Measurements from ENCODE around the gene TMEM255B.

TMEM255B gene

DNA sequence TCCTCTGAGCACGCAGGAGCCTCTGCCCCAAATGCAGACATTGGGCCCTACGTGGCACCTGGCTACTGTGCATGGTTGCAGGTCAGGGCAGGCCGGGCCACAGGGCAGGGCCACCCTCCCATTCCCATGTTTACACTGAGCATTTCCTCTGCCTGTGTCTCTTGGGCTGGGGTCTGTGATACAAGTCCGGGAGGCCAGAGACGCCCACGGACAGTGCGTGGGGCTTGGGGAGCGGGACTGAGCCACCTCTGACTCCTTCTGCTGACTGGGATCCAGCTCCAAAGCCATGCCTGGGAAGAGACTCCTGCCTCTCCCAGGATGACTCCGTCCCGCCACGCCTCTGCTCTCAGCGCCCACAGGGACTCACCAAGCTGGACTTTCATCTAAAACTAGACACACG, 86.0 kb downstream of the TMEM255B start:
- Histone ChIP-seq H3K36me3 (ENCODE audit: insufficient read depth, low read length) (no peaks in the 10 kb centered on the region), H3K9me3 (ENCODE audit: control insufficient read depth, insufficient read depth, low read length) (no peaks in the 10 kb centered on the region), H3K9ac (ENCODE audit: low read depth, low read length) (no peak overlapping the region), H3K4me1 (ENCODE audit: insufficient read depth, low read length) (peaks cover 7% of the 10 kb centered on the region)

DNA sequence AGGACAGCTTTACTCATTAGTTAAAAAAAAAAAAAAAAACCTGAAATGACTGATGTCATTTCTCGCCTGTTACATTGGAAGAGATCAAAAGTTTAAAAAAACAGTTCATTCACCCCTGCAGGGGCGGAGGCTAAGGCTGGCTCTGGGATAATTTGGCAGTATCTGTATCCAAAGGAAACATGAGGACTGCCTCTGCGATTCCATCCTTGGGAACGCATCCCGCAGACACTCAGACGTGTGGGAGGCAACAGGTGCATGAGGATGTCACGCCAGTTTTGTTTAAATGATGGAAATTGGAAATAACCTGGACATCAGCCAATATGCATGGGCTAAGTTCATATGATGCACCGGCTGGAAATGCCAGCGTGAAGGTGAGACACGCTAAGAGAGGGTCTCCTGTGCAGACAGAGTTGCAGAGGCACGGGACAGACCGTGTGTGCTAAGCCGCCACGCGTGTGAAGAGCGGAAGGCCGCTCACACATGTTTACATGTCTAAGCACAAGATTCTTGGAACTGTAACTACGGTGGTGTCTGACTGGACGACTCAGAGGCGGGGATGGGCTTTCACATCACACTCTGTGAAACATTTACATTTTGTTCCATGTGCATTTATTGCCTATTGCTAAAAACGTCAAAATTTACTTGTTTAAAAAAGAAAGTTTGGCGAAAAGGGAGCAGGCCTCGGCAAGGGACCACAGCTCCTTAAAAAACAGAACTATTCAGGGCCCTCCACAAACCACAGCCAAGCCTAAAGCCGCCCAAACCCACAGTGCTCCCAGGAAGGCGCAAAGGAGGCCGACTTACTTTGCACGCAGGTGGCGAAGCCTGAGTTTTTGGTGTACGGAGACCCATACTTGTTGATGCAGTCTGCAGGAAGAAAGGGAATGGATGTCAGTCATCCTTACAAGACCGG, 87.0 kb downstream of the TMEM255B start:
- no peaks in the 10 kb centered on the region for H3K9me3 ChIP-seq (ENCODE audit: control insufficient read depth, insufficient read depth, low read length)
- H3K36me3 ChIP-seq (ENCODE audit: insufficient read depth, low read length) = no peaks in the 10 kb centered on the region
- no peak overlapping the region for H3K9ac ChIP-seq (ENCODE audit: low read depth, low read length)
- H3K4me1 ChIP-seq (ENCODE audit: insufficient read depth, low read length) = peaks cover 7% of the 10 kb centered on the region

DNA sequence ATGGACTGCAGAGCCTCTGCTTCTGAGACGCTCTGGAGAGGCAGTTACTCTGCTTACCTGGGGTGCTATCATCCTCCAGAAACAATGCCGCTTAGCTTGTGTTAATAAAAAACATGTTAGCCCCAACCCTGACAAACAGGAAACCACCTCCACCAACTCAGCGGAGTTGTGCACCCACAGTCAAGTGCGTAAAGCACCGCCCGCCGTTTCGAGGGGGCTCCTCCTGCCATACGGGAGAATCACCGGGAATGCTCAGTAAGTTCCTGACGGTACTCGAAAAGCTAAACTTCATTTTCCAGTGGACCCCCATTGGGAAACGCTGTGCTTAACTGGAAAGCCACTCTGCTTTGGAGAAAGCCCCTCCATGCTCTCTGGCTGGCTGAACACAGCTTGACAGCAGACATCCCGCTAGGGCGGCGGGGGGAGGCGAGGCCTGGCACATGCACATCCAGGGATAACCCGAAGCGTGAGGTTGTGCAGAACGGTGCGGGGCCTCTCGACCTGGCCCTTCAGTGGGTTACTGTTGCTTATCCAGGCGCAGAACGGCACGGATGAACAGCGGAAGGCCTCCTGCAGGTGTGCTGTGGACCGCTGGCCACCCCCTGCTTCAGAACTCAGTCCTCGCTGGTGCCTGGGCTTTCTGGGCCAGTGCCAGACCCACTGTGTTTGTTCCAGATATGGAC, 87.8 kb downstream of the TMEM255B start:
- H3K9me3 ChIP-seq (ENCODE audit: control insufficient read depth, insufficient read depth, low read length) = no peaks in the 10 kb centered on the region
- no peaks in the 10 kb centered on the region for H3K36me3 ChIP-seq (ENCODE audit: insufficient read depth, low read length)
- peaks cover 7% of the 10 kb centered on the region for H3K4me1 ChIP-seq (ENCODE audit: insufficient read depth, low read length)

DNA sequence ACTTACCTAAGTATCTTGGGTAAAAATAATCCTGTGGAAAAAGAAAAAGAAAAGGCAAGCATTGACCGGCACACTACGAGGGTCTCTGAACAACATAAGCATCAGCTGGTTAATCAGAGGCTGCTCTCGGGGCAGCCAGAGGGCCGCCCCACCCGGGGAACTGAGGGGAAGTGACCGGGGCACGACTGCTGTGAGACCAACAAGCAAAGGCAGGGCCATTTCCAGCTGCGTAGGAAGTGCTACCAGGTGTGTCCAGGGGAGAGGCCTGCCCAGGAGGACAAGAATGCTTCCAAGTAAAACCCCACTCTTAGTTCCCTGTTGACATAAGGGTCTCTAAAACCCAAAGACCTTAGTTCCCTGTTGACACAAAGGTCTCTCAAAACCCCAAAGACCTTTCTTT, 89.0 kb downstream of the TMEM255B start:
- H3K9ac ChIP-seq (ENCODE audit: low read depth, low read length) = no peak overlapping the region
- no peaks in the 10 kb centered on the region for H3K36me3 ChIP-seq (ENCODE audit: insufficient read depth, low read length)
- no peaks in the 10 kb centered on the region for H3K9me3 ChIP-seq (ENCODE audit: control insufficient read depth, insufficient read depth, low read length)
- H3K4me1 ChIP-seq (ENCODE audit: insufficient read depth, low read length) = peaks cover 7% of the 10 kb centered on the region

More for the DNA sequence above, 87.8 kb downstream of the TMEM255B start:
- no peak overlapping the region for H3K9ac ChIP-seq (ENCODE audit: low read depth, low read length)

DNA sequence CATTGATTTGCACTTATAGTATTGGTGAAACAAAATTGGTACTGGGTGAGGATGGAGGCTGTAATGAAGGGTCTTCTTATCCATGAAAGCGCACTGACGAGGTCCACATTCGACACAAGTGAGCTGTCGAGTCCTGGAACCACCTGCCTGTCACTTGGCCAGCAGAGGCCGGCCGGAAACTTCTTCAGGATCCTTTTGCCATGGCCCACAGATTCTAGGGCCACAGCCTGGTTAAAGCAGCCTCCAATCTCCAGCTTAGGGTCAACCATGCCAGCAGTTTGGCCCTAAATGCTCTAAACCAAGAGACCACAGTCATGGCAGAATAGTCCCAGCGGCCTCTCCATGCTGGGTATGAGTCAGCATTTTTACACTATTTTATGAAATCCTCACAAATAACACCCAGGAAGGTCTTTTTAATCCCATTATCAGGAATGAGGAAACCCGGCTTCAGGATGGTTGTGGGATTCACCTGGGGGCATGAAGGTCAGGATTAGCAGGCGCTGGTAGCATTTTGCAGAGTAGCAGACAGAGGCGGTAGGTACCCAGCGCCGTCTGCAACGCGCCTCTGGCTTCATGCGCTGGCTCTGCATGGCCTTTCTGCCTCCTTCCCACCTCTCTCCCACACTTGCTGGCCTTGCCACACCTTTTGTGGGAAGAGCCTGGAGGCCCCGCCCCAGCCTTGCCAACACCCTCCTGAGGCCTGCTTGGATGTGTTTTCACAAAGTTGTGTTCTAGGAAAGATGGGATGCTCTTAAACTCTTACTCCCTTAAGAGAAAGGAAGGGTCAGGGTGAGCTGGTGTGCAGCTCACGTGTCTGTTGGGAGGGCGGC, 89.6 kb downstream of the TMEM255B start:
- H3K9me3 ChIP-seq (ENCODE audit: control insufficient read depth, insufficient read depth, low read length) = no peaks in the 10 kb centered on the region
- H3K4me1 ChIP-seq (ENCODE audit: insufficient read depth, low read length) = peaks cover 7% of the 10 kb centered on the region
- H3K9ac ChIP-seq (ENCODE audit: low read depth, low read length) = no peak overlapping the region
- H3K36me3 ChIP-seq (ENCODE audit: insufficient read depth, low read length) = no peaks in the 10 kb centered on the region

DNA sequence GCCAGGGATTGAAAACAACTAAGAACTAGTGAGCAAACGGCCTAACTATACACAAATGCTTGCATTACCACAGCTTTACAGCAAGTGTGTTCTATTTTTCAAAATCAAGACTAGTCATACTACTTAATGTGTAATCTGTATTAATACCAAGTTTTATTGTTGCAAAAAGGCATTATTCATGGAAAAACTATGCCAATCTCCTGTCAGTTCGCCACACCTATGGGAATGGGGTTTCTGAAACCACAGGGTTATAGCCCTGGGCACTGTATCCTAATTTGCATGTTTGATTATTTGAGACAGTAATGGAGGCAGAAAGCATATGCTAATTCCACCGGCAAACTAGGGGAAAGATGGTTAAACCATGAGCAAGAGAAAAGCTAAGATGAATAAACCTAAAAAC, 90.5 kb downstream of the TMEM255B start:
- Histone ChIP-seq H3K9me3 (ENCODE audit: control insufficient read depth, insufficient read depth, low read length) (no peaks in the 10 kb centered on the region), H3K36me3 (ENCODE audit: insufficient read depth, low read length) (no peaks in the 10 kb centered on the region), H3K4me1 (ENCODE audit: insufficient read depth, low read length) (peaks cover 7% of the 10 kb centered on the region), H3K9ac (ENCODE audit: low read depth, low read length) (no peak overlapping the region)

DNA sequence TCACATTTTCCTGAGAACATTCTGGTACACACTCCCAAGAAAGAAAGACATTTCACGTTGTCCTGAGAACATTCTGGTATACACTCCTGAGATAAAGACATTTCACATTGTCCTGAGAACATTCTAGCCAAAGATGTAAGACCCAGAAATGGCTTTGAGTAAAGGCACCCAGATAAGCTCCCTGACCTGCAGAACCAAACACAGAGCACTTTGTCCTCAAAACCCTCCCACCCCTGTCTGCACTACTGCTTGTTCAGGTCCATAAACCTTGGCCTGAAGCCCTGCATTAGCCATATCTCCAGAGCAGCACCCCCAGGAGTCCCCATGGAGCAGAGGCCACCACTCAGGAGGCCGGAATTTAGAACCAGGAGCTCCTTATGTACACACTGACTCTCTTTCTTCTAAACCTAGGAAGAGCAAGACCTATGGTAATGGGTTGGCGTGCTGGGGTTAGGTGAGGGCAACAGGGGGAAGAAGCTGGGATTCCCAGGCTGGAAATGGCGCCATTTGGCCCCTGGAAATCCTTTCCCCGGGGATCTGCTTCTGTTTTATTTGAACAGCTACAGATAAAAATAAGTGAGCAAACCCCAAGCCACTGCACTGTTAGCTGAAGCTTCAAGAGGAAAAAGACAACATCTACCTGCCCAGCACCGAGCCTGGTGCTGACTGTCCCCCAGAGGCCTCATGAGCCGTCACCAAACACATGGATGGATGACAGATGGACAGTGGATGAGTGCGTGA, 91.1 kb downstream of the TMEM255B start:
- Histone ChIP-seq H3K9me3 (ENCODE audit: control insufficient read depth, insufficient read depth, low read length) (no peaks in the 10 kb centered on the region), H3K4me1 (ENCODE audit: insufficient read depth, low read length) (peaks cover 7% of the 10 kb centered on the region), H3K9ac (ENCODE audit: low read depth, low read length) (no peak overlapping the region), H3K36me3 (ENCODE audit: insufficient read depth, low read length) (no peaks in the 10 kb centered on the region)

DNA sequence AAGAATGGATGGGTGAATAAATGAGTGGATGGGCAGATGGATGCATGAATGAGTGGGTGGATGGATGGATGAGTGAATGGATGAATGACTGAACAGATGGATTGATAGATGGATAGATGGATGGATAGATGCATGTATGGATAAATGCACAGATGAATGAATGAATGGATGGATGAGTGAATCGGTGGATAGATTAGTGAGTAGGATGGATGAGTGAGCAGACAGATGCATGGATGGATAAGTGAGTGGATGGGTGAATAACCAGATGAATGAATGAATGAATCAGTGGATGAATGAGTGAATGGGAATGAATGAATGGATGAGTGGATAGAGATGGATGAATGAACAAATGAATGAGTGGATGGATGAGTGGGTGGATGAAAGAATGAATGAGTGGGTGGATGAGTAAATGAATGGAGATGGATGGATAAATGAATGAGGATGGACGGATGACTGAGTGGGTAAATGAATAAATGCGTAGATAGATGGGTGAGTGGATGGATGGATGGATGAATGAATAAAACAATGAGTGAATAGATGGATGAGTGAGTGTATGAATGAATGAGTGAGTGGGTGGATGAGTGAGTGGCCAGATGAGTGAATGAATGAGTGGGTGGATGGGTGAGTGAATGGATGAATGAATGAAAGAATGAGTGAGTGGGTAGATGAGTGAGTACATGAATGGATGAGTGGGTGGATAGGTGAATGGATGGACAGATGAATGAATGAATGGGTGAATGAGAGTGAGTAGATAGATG, 91.9 kb downstream of the TMEM255B start:
- H3K9me3 ChIP-seq (ENCODE audit: control insufficient read depth, insufficient read depth, low read length) = no peaks in the 10 kb centered on the region
- peaks cover 7% of the 10 kb centered on the region for H3K4me1 ChIP-seq (ENCODE audit: insufficient read depth, low read length)
- H3K36me3 ChIP-seq (ENCODE audit: insufficient read depth, low read length) = no peaks in the 10 kb centered on the region
- no peak overlapping the region for H3K9ac ChIP-seq (ENCODE audit: low read depth, low read length)

DNA sequence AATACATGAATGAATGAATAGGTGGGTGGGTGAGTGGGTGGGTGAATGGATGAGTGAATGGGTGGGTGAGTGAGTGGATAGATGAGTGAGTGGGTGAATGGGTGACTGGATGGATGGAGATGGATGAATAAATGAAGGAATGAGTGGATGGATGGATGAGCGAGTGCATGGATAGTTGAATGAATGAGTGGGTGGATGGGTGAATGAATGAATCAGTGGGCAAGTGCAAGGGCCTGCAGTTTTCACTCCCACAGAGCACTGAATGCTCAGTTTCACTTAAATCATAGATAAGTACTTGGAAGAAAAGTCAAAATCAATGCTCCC, 92.4 kb downstream of the TMEM255B start:
- Histone ChIP-seq H3K4me1 (ENCODE audit: insufficient read depth, low read length) (peaks cover 7% of the 10 kb centered on the region), H3K9ac (ENCODE audit: low read depth, low read length) (no peak overlapping the region), H3K36me3 (ENCODE audit: insufficient read depth, low read length) (no peaks in the 10 kb centered on the region), H3K9me3 (ENCODE audit: control insufficient read depth, insufficient read depth, low read length) (no peaks in the 10 kb centered on the region)

DNA sequence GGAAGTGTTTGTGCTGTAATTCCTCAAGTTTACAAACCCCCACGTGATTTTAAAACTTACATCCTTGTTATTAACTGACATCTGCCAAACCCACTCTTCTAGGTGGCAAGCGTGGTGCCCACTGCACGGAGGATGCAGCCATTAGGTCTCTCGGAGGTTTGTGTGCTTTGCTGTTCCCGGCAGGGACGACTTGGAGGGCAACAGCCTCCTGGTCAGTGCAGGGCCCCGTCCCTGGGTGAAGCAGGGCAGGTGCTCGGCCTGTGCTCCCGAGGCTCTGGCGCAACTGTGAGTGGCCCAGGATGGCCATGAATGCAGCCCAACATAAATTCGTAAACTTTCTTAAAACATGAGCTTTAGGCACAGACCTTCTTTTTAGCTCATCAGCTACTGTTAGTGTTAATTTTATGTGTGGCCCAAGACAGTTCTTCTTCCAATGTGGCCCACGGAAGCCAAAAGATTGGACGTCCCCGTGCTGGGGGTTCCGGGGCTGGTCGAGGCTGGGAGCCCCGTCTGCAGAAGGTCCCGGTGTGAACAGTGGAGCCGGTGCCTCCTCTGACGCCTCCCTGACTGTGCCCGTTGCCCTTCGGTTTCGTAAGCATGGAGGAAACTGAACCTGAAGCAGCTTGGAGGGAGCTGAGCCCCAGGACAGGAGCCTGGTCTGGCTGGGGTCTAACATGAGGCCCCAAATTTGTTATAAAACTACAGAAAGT, 93.0 kb downstream of the TMEM255B start:
- Histone ChIP-seq H3K36me3 (ENCODE audit: insufficient read depth, low read length) (no peaks in the 10 kb centered on the region), H3K9ac (ENCODE audit: low read depth, low read length) (no peak overlapping the region), H3K4me1 (ENCODE audit: insufficient read depth, low read length) (peaks cover 7% of the 10 kb centered on the region), H3K9me3 (ENCODE audit: control insufficient read depth, insufficient read depth, low read length) (no peaks in the 10 kb centered on the region)

DNA sequence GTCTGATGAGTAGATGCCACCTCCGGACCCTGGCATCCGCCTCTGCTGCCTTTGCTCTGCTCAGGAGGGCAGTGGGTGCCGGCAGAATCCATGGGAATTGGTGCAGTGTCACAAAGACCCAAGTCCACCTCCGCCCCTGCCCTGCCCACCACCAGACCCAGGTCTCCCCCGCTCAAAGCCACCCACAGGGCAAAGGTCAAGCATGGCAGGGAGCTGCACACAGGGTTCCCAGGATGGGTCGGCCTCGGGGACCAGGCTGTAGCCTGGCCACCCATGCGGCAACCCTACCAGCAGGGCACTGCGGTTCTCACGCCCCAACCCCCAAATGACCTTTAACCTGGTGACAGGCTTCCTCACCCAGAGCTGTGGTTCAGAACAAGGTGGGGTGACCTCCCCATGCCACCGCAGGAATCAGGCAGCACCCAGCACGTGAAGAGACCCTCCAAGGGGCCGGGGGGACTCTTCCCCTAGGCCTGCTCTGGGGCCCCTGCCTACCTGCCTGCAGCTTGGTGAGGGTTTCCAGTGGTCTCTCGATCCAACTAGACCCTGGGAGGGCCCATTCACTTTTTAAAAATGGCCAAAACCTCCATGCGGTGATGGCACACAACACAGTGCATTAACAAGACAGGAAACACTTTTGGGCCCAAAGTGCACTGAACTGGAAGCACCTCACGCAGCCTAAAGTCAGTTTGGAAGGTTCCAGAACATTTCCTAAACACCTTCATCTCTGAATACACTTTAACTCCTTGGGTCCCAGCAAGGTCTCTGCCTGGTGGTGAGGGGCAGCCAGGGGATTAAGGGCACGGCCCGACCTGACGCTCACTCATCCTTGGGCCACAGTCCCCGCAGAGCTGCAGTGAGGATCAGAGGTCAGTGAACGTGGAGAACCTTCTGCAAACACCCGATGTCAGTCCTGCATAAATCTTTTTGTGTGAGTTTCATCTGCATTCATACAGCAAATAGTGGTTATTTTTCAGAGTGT, 93.8 kb downstream of the TMEM255B start:
- Histone ChIP-seq H3K36me3 (ENCODE audit: insufficient read depth, low read length) (no peaks in the 10 kb centered on the region), H3K9ac (ENCODE audit: low read depth, low read length) (no peak overlapping the region), H3K4me1 (ENCODE audit: insufficient read depth, low read length) (peaks cover 7% of the 10 kb centered on the region), H3K9me3 (ENCODE audit: control insufficient read depth, insufficient read depth, low read length) (no peaks in the 10 kb centered on the region)

DNA sequence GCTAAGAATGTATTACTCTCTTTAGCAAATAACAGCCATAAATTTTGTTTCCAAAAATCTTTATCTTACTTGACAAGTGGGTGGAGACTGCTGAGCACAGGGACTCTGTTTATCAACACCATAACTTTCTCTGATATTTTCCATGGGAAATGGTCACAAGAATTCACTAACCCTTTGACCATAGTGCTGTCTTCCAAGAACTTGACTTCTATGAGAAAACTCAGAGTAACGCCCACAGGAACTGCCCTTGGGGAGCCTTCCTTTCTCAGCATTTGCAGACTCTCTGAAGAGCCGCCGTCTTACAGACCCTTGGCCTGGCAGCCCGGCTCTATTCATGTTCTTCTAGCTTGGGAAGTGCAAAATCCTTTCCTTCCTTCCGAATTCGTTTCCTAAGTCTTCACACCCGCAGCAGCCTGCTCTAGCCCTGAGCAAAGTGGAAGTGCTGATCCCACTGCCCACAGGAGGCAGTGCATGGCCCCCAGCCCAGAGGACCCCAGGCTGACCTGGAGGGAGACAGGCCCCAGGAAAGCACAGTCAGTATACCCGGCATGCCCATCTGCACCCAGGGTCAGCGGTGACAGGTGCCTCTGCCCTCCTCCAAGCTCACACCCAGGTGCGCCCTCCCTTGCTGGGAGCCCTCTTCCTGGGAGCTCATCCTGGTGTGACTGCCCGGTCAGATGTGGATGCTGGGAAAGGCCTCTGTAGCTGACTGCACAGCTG, 94.7 kb downstream of the TMEM255B start:
- Histone ChIP-seq H3K36me3 (ENCODE audit: insufficient read depth, low read length) (no peaks in the 10 kb centered on the region), H3K4me1 (ENCODE audit: insufficient read depth, low read length) (peaks cover 11% of the 10 kb centered on the region), H3K9me3 (ENCODE audit: control insufficient read depth, insufficient read depth, low read length) (no peaks in the 10 kb centered on the region), H3K9ac (ENCODE audit: low read depth, low read length) (no peak overlapping the region)
